GM12878 (cell line): Measurements from ENCODE around the gene BBLN. TPM values are rescaled to one million over a fixed set of nuclear protein-coding genes. Genes with fewer than 3 reads are reported as not detected.

Experiments
- ATAC-seq: fragments of 200-7000 bp; cut with Tn5 transposase; 3 replicates; pipeline ENCODE4 v1.9.1; 2020; ENCODE audit warnings: mild to moderate bottlenecking, moderate library complexity
- BruUV-seq: library from RNA; stranded (reverse); fragments of 400-500 nt; replicated peaks from 2 replicates; lab custom pipeline; 2021; lab: Mats Ljungman, UMichigan
- CTCF ChIA-PET: fragments of 300-600 bp; sonication (Branson Sonifier 250); formaldehyde crosslinking; extraction: SDS; loops from one replicate; lab custom pipeline; 2021; ENCODE audit warnings: inconsistent platforms; lab: Yijun Ruan, JAX
- POLR2A ChIA-PET: fragments of 350-600 bp; formaldehyde crosslinking; extraction: SDS; loops from one replicate; lab custom pipeline; 2021; ENCODE audit warnings: inconsistent platforms; lab: Charles Lee
- RAD21 ChIA-PET: fragments of 300-600 bp; sonication (Branson Sonifier 250); formaldehyde crosslinking; loops from one replicate; lab custom pipeline; 2023; ENCODE audit warnings: antibody characterized with exemption; ENCODE audit not compliant: unreplicated experiment; lab: Charles Lee
- SMC1A ChIA-PET: fragments of 300-600 bp; sonication (Branson Sonifier 250); formaldehyde crosslinking; loops from one replicate; lab custom pipeline; 2023; ENCODE audit not compliant: unreplicated experiment, uncharacterized antibody; lab: Charles Lee
- DNase-seq: peaks from one replicate; pipeline ENCODE4 v3.0.0-alpha.2; 2011; ENCODE audit warnings: low read depth, low spot score
- FAIRE-seq: peaks from 3 replicates; lab custom pipeline; 2011; peaks lifted over from hg19 to GRCh38; lab: Jason Lieb, UNC
- H2AFZ ChIP-seq: 2 replicates; pipeline ENCODE4 v1.6.0; 2011; ENCODE audit warnings: low read depth, low read length, control low read depth; ENCODE audit not compliant: control insufficient read depth
- H3K27ac ChIP-seq: 2 replicates; pipeline ENCODE4 v1.5.1; 2011; ENCODE audit warnings: control low read depth; ENCODE audit not compliant: control insufficient read depth, insufficient read depth
- H3K27me3 ChIP-seq, 2 experiments: replicated peaks in 1 of 2; 2 replicates each; pipeline versions ENCODE4 v1.6.0 to v1.6.1; 2011; ENCODE audit warnings: low read length in 1 of 2; ENCODE audit not compliant: control insufficient read depth in 2 of 2, insufficient read depth in 2 of 2
- H3K36me3 ChIP-seq, 2 experiments: 2 replicates each; pipeline ENCODE4 v1.5.1; 2011; ENCODE audit warnings: low read length in 1 of 2; ENCODE audit not compliant: control insufficient read depth in 2 of 2, insufficient read depth in 2 of 2
- H3K4me1 ChIP-seq: 2 replicates; pipeline ENCODE4 v1.6.1; 2011; ENCODE audit warnings: mild to moderate bottlenecking, low read length, moderate library complexity, mixed read lengths; ENCODE audit not compliant: control insufficient read depth, insufficient read depth
- H3K4me2 ChIP-seq: 2 replicates; pipeline ENCODE4 v1.6.0; 2011; ENCODE audit warnings: control low read depth; ENCODE audit not compliant: control insufficient read depth, insufficient read depth
- H3K4me3 ChIP-seq: fragments of 200-600 bp; sonication (generic); 2 replicates; pipeline ENCODE4 v1.5.1; 2016
- H3K79me2 ChIP-seq: 2 replicates; pipeline ENCODE4 v1.6.0; 2011; ENCODE audit warnings: low read length; ENCODE audit not compliant: control insufficient read depth, insufficient read depth
- H3K9ac ChIP-seq: 2 replicates; pipeline ENCODE4 v1.8.0; 2011; ENCODE audit warnings: low read length, control low read depth, mixed read lengths; ENCODE audit not compliant: control insufficient read depth, insufficient read depth
- H3K9me3 ChIP-seq: replicated peaks from 3 replicates; pipeline ENCODE4 v1.5.1; 2011; ENCODE audit warnings: mild to moderate bottlenecking, low read length; ENCODE audit not compliant: control insufficient read depth, insufficient read depth
- H4K20me1 ChIP-seq: 2 replicates; pipeline ENCODE4 v1.6.0; 2011; ENCODE audit not compliant: control insufficient read depth, insufficient read depth
- BCL11A ChIP-seq: IDR thresholded peaks from 2 replicates; pipeline ENCODE4 v1.6.1; 2011; ENCODE audit warnings: low read depth, low read length
- MEF2A ChIP-seq: IDR thresholded peaks from 2 replicates; pipeline ENCODE4 v1.6.1; 2011; ENCODE audit warnings: low read depth, mild to moderate bottlenecking, low read length, moderate library complexity; ENCODE audit not compliant: insufficient read depth
- POLR2A ChIP-seq: IDR thresholded peaks from 2 replicates; pipeline ENCODE4 v1.6.1; 2011; ENCODE audit warnings: low read depth, mild to moderate bottlenecking, low read length
- WGBS: methylation state at CpG from one replicate; pipeline ENCODE4 v1.1.6; 2016; ENCODE audit warnings: low lambda C conversion rate; ENCODE audit not compliant: insufficient replicate concordance, insufficient coverage; ENCODE audit errors: missing lambda C conversion rate; 5-methylcytosine and 5-hydroxymethylcytosine counted together
- in situ Hi-C: fragments of 300-500 bp; cut with MboI; formaldehyde crosslinking; loops from 9 replicates; pipeline ENCODE4 v1.14.3; 2018; ENCODE audit warnings: mixed read lengths
- intact Hi-C: fragments of 100-400 bp; cut with micrococcal nuclease; formaldehyde crosslinking; loops from one replicate; pipeline ENCODE4 v1.14.2; 2022; ENCODE audit not compliant: unreplicated experiment
- polyA plus RNA-seq, 11 experiments: library from polyadenylated mRNA; depleted of rRNA in 4 of 11; unstranded in 6 of 11; stranded (reverse) in 5 of 11; fragments of >200 nt; fragmentation: Nextera tagmentation in 4 of 11; fragmentation: Illumina TruSeq in 1 of 11; extraction: Ambion mirVana in 4 of 11; extraction: Trizol in 1 of 11; gene quantifications; 1 replicate in 1 of 11; 2 replicates in 10 of 11; pipeline versions ENCODE4 v1.2.1 to v1.2.3, GENCODE V29; 2011 to 2016; ENCODE audit warnings: inconsistent platforms in 2 of 11, missing spikeins in 2 of 11, low read depth in 1 of 11
- total RNA-seq, 4 experiments: library from RNA; depleted of rRNA in 3 of 4; stranded (reverse); fragments of >200 nt in 3 of 4; fragmentation: Illumina TruSeq in 1 of 4; extraction: Trizol in 1 of 4; gene quantifications; 2 replicates each; pipeline versions ENCODE4 v1.2.1 to v1.2.3, GENCODE V29; 2013 to 2021
- TF ChIP-seq, protein P1 (sequence below): fragments of 450-650 bp; formaldehyde crosslinking; IDR thresholded peaks from 2 replicates; pipeline ENCODE4 v1.4.0; 2020; ENCODE audit warnings: mild to moderate bottlenecking, moderate library complexity

The BBLN gene
- total and polyA plus RNA-seq, 10 of the 15 experiments (the other 5 are each of a cell fraction or from before 2014, with no cell fraction given) = 3.8 to 194 (median 66.2) TPM

- TF ChIP-seq, protein P1, sequence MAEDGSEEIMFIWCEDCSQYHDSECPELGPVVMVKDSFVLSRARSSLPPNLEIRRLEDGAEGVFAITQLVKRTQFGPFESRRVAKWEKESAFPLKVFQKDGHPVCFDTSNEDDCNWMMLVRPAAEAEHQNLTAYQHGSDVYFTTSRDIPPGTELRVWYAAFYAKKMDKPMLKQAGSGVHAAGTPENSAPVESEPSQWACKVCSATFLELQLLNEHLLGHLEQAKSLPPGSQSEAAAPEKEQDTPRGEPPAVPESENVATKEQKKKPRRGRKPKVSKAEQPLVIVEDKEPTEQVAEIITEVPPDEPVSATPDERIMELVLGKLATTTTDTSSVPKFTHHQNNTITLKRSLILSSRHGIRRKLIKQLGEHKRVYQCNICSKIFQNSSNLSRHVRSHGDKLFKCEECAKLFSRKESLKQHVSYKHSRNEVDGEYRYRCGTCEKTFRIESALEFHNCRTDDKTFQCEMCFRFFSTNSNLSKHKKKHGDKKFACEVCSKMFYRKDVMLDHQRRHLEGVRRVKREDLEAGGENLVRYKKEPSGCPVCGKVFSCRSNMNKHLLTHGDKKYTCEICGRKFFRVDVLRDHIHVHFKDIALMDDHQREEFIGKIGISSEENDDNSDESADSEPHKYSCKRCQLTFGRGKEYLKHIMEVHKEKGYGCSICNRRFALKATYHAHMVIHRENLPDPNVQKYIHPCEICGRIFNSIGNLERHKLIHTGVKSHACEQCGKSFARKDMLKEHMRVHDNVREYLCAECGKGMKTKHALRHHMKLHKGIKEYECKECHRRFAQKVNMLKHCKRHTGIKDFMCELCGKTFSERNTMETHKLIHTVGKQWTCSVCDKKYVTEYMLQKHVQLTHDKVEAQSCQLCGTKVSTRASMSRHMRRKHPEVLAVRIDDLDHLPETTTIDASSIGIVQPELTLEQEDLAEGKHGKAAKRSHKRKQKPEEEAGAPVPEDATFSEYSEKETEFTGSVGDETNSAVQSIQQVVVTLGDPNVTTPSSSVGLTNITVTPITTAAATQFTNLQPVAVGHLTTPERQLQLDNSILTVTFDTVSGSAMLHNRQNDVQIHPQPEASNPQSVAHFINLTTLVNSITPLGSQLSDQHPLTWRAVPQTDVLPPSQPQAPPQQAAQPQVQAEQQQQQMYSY (CRISPR knock-in tag) = no peak
- TF ChIP-seq MEF2A = no peak
- TF ChIP-seq, all 136 proteins: peak for 0
Measured at GRCh38 chr9:128121466-128121810, 38.6 kb upstream of the BBLN start (continued).

DNA sequence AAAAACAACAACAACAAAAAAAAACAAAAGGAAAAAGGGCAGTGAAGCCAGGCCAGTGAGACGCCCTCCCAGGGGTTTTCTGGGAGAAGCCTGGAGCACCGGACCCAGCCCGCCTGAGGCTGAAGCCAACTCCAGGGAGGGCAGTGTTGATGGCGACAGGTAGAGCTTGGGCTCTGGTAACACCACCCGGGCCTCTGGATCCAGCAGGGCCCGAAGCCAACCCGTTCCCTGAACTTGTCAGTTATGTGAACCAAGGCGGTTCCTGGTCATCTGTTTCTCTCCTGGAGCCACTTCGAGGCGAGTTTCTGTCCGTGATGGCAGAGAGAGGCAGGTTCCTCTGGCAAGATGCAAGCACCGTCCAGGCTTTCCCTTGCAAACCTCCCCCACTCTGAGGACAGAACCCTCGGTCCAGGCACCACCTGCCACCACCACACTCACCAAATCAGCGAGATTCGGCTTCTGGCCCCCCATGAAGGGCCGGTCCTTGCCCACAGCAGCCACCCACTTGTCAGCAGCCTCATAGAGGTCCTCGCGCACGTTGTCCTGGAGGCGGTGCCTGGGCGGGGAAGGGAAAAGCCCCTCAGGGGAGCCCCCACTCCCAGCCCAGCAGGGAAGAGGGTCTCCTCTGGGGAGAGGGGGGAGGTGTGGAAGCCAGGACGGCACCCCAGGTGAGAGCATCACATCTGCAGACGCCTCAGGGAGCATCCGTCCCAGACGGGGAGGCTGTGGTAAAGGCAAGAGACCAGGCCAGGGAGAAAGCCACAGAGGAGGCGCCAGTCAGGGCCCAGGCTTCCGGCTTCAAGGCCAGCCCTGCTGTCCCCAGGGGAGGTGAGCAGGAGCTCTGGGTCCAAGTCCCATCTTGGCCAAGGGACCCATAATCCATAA is 37.9 kb upstream of the BBLN start:
- H3K27ac ChIP-seq = no peak overlapping the region
- ChIA-PET RAD21 (no interaction called here), POLR2A (no interaction called here), SMC1A (no interaction called here), CTCF (no interaction called here)
- H3K4me2 ChIP-seq = no peak overlapping the region
- no peak overlapping the region for H3K9ac ChIP-seq
- H3K27me3 ChIP-seq = no peaks in the 10 kb centered on the region
- no peak overlapping the region for H3K4me3 ChIP-seq
- no peaks in the 10 kb centered on the region for H3K9me3 ChIP-seq
- in situ Hi-C loops (no loop called here), intact Hi-C loops (no loop called here)
- peaks cover 8 to 22% of the 10 kb centered on the region in 2 experiments; a peak in 3 of 4 replicates for H3K36me3 ChIP-seq
- H3K79me2 ChIP-seq = peaks cover 26% of the 10 kb centered on the region
- H2AFZ ChIP-seq = no peak overlapping the region
- H4K20me1 ChIP-seq = no peaks in the 10 kb centered on the region
- no peak for FAIRE-seq
- no peak for ATAC-seq
- BruUV-seq = no TSS peak
- H3K4me1 ChIP-seq = peaks cover 7% of the 10 kb centered on the region; the same call in 1 of the 2 replicates
- TF ChIP-seq POLR2A (0 out of 2 replicates have a peak, but pooled peaks have one; percentile 17), BCL11A (no peak)
- no peak for DNase-seq
- WGBS = 89% methylated on average over 26 of the region's 27 CpGs
